IPS-18c (cell line): ENCODE measurements around the gene TTC28.
"Not testable (repeated sequence)": the region's sequence is repeated elsewhere in the genome, so short reads cannot be mapped to it uniquely, and the experiment has no call there.

Experiments
- H3K4me3 ChIP-seq: 2 replicates; pipeline ENCODE4 v1.7.0; 2013; ENCODE audit warnings: low read depth, mild to moderate bottlenecking, low read length, moderate library complexity; ENCODE audit not compliant: insufficient read depth
- H3K9me3 ChIP-seq: one replicate; pipeline ENCODE4 v1.6.1; 2013; ENCODE audit warnings: mild to moderate bottlenecking, low read length, moderate library complexity; ENCODE audit not compliant: control insufficient read depth, insufficient read depth

TTC28 gene

DNA sequence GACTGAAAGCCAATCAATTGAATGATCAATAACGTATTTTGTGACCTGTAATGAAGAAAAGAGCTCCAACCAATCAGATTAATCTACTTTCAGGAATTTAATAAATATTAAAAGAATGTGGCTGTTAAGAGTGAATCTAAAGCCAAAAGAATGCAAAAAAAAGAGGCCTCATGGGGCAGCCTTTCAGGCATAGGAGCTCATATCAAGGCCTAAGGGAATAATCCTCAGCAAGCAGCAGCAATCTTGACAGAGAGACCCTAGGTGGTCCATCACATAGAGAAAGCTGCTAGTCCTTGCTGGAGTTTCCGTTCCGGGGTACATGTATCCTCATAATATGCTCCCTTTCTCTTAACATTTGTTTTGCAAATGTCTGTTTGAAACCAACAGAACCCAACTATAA is 447.4 kb downstream of the TTC28 start:
- H3K9me3 ChIP-seq = no peaks in the 10 kb centered on the region
- H3K4me3 ChIP-seq = no peak overlapping the region

DNA sequence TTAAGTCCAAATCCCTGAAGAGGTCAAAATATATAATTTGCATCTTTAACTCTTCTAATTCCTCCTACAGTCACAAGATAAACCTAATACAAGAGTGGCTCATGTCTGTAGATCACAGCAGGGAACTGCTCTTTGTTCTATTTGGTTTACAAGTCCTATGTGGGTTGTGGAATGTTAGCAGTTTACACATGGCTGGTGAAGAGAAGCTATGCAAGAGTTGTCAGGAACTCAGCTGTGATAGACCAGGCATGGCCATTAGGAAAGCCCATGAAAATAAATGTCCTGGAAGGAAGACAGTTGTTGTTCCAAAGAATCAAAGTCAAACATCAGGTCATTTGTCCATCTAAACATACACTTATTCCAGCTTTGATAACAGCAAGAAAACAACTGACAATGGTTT is 448.2 kb downstream of the TTC28 start:
- Histone ChIP-seq H3K4me3 (no peak overlapping the region), H3K9me3 (no peaks in the 10 kb centered on the region)

DNA sequence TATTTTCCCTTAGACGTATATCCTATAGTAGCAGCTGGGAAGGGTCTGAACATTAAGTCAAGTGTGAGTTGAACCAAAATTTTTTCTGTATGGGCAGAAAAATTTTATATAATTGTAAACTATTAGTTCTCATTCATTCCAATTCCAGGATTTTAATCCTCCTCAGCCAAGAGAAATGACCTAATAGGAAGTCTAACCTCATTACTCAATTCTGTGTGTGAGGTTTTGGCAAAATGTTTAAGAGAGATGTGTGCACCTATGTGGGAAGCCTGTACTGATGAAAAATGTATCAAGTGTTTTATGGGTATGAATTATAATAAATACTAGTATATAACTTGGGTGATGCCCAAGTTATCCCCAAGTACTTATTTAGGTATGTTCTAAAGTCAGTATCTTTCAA is 449.0 kb downstream of the TTC28 start:
- Histone ChIP-seq H3K9me3 (no peaks in the 10 kb centered on the region), H3K4me3 (no peak overlapping the region)

DNA sequence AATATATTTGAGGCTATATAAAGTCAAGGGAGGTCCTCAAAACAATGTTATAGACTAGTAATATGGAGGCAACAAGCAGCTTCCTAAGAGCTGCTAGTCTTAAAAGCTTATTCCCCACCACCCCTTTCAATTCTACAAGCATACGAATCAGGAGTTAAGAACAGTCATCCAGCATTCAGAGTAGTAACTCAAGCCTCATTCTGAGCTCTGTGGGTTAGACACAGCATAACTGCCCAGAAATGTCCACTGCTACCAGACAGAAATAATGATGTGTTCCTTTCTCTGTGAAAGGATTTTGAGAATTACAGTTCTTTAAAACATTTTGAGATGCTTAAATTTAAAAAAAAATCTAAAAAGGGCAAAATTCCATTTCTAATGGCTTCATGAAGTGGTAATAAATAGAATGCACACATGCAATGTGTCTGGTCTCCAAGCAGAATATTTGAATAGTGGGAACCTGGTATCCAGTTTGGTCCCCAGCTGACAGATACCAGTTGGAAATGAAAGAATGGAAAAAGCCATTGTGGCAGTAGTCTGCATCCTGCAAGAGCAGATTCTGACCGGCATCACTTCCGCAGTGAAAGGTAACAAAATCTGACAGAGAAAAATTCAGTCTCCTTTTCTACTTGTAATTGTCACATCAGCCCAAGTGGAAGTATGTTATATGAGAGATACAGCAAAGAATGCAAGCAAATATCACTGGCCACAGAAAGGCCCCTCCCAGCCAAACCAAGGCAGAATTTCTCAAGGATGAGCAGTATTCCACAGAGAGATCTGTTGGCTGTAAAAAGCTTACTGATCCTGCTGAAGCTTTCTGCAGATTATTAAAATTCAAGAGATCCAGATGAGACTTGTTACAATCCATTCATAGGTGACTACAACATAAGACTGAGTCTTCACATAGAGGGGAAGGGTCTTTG is 449.8 kb downstream of the TTC28 start:
- Histone ChIP-seq H3K4me3 (no peak overlapping the region), H3K9me3 (no peaks in the 10 kb centered on the region)

DNA sequence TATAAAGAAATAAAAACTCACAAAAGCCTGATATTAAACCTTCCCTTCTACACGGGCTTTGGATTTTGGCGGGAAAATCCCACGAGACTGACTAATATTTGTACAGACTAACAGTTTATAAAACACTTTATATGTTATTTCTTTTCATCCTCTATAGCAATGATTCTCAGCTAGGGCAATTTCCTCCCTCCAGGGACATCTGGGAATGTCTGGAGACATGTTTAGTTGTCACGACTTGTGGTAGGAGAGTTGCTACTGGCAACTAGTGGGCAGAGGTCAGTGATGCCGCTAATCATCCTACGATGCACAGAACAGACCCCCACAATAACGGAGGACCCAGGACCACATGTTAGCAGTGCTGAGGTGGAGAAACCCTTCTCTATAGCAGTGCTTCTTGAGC is 455.8 kb downstream of the TTC28 start:
- no peak overlapping the region for H3K4me3 ChIP-seq
- no peaks in the 10 kb centered on the region for H3K9me3 ChIP-seq

DNA sequence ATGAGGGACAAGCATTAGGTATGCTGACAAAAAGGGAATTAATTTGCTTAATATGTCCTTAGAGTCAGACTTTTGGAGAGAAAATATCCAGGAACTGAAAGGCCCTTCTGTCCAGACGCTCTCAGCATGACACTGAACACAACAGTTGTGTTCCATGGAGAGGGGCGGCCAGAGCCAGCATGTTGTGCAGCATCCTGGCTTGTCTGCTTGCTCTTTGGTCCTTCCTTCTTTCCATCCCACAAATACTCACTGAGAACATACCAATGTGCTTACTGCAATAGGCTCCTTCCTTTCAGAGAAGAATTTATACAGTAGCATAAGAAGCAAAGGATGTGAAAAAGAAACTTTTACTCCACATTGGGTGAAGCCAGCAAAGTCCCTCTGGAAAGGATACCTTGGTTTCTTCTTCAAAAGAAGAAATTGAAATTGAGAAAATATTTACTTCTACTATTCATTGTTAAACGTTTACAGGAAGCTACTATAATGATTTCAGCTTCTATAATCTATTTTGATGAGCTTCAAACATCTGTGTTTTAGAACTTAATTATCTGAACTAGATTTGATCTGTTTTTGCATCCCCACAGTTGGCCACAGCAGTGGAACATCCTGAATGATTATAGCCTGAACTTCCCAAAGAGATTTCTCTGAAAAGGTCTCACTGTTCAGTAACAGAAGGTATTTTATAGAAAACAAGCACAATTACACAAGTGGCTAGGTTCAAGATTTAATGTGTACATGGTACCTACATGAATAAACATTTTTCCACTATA is 456.5 kb downstream of the TTC28 start:
- no peaks in the 10 kb centered on the region for H3K9me3 ChIP-seq
- H3K4me3 ChIP-seq = no peak overlapping the region

DNA sequence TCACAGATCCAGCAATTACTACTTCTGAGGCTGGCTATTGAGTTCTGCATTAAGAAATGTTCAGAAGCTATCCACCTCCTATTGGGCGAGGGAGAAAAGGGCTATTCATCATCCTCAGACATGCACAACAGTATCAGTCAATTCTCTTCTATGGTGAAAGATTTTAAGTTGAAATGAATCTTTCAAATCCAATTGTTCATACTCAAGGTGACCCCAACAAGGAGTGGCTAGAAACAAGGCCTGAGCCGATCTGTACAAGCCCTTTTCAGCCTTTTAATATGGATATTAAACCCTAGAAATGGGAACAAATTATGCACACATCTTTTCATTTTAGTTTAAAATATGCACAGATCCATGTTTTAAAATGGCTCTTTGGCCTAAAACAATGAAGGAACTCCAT is 457.1 kb downstream of the TTC28 start:
- H3K4me3 ChIP-seq = no peak overlapping the region
- H3K9me3 ChIP-seq = no peaks in the 10 kb centered on the region

DNA sequence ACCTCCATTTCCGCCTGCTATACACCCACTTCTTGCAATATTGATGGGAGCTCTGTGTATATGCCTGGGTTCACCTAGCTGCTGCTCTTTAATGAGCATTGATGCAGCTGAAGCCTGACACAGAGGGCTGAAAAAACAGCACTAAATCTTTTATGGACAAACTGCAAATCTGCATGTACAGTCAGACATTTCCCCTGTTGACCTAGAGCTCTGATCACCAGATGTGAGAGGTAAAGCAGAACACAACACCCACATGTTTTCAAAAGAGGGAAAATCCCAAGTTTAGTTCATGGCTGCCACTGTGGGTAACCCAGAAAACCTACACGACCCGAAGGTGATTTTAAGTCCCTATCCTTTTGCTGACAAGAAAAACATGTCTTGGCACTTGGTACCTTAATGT is 457.6 kb downstream of the TTC28 start:
- Histone ChIP-seq H3K4me3 (no peak overlapping the region), H3K9me3 (no peaks in the 10 kb centered on the region)

DNA sequence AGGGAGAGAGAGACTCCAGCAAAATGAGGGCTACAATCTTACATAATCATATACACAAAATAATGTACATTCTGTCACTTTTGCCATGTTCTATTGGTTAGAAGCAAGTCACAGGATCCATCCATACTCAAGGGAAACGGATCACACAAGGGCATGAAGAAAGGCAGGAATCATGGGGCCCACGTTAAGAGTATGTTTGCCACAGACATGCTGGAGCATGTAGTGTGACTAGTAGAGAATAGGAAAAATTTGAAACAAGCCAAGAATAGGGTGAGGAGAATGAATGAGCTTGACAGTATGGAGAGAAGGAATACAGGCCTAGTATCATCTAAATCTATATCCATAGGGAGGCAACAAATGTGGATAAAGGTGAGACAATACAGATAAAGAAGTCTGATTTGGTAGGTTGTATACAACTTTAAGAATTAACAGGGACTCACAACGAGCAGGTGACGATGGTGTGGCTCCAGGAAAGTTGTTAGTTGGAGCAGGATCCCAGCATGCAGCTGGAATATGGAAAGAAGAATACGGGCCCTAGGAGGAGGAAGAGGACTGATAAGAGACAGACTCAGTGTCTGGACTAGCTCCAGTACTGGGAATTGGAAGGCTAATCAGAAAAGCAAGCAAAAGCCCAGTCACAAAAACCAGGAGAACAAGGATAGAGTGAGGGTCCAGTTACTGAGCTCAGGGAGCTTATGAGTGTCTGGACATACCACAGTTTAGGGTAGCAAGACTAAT is 458.8 kb downstream of the TTC28 start:
- Histone ChIP-seq H3K9me3 (no peaks in the 10 kb centered on the region), H3K4me3 (no peak overlapping the region)

DNA sequence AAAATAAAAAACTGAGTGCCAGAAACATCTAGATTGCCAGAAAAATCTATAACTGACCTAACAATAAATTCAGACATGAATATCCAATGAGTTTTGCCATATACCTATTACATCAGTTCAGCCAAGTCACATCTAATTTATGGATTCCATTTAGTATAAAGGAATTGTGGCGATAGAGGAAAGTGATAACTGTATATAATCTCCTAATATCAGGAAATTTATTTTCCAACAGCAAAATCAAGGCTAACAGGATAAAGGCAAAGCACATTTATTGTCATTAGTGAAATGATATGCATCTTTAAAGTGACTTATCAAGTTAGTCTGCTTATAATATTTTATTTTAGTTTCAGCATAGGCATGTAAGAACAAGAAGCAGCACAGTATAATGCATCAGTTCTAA is 462.4 kb downstream of the TTC28 start:
- Histone ChIP-seq H3K4me3 (no peak overlapping the region), H3K9me3 (no peaks in the 10 kb centered on the region)

DNA sequence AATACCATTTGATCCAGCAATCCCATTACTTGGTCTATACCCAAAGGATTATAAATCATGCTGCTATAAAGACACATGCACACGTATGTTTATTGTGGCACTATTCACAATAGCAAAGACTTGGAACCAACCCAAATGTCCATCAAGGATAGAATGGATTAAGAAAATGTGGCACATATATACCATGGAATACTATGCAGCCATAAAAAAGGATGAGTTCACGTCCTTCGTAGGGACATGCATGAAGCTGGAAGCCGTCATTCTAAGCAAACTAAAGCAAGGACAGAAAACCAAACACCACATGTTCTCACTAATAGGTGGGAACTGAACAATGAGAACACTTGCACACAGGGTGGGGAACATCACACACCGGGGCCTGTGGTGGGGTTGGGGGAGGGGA is 464.9 kb downstream of the TTC28 start:
- H3K4me3 ChIP-seq, H3K9me3 ChIP-seq: not testable (repeated sequence)

DNA sequence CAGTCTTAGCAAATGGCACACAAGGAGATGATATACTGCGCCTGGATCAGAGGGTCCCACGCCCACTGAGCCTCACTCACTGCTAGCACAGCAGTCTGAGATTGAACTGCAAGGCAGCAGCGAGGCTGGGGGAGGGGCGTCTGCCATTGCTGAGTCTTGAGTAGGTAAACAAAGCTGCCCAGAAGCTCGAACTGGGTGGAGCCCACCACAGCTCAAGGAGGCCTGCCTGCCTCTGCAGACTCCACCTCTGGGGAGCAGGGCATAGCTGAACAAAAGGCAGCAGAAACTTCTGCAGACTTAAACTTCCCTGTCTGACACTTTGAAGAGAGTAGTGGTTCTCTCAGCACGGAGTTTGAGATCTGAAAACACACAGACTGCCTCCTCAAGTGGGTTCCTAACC is 470.2 kb downstream of the TTC28 start:
- not testable (repeated sequence) for H3K4me3 ChIP-seq, H3K9me3 ChIP-seq

DNA sequence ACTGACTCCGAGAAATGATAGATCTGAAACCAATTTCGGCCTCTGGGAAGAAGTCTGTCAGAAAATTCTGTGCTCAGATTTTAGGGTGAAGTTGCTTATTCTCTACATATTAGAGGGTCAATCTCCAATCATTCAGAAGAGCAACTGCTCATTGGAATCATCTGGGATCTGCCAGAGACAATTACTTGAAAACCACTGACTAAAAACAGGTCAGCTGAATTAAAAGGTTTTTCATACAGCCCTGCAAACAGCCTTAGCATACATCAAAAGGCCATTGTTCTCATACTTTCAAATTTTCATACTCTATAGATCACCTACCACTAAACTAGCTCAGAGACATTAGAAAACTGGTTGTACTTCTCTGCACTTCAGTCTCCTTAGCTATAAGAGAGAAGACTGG is 470.9 kb downstream of the TTC28 start:
- H3K4me3 ChIP-seq = no peak overlapping the region

DNA sequence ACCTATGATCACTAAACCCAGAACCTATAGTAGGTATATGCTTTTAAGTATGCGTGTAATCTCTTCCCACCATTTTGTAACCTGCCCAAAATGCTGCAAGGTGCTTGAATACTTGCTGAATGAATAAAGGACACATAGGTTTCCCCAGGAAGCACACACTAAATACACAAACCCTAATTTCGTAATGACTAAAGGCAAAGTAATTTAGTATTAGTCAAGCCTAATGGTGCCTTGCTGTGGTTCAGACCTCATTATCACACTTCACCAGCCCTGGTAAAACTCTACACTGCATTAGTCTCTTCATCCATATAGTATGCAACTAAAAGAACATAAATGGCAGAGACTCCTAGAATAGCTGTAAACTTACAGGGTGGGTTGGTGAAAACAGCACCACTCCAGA is 471.6 kb downstream of the TTC28 start:
- no peaks in the 10 kb centered on the region for H3K9me3 ChIP-seq
- no peak overlapping the region for H3K4me3 ChIP-seq

More for the DNA sequence above, 470.9 kb downstream of the TTC28 start:
- H3K9me3 ChIP-seq = no peaks in the 10 kb centered on the region

DNA sequence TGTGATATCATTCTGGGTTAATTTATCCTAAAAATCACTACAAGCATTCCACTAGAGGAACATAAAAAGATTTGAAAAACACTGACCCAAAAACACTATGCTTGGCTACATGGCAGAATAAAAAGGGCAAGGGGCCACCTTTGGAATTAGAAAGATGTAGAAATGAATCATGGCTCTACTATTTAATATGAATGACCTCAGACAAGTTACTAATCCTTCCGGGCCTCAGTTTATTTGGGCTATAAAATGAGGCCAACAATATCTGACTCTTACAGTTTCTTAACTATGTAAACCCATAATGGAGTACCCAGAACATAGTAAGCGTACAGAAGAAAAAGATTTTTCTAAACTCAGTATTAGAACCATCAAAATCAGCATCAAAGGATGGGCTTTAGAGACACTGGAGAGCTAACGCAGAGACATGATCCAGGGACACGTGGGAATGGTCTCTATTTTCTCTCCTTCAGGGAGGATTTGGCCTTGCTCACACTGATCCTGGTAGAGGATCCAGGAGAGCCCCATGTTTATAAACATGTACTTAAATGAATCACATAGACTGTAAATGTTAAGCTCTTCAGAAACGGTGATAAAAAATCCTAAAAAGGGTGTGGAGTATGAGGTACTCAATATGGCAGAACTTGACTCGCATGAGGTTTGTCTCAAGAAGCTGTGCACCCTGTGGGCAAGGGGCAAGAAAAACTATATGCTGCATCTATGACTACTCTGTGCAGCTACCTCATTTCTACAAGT is 472.2 kb downstream of the TTC28 start:
- H3K9me3 ChIP-seq = no peaks in the 10 kb centered on the region
- no peak overlapping the region for H3K4me3 ChIP-seq

DNA sequence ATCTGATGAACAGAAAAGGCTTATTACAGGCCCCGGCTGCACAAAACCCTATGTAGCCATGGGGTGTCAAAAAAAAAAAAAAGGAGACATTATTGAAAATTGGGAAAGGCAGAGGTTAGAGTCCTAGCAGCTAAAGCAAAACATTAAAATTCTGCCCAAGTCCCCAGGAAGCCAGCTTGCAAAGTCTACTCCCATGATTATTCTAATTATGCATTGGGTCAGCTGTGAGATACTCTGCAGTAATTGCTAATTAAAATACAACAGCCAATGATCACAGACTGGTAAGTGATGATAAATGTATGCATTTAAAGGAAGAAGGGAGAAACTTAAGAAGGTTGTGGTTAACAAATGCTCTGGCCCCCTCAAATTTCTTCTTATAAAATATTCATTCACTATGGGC is 473.7 kb downstream of the TTC28 start:
- Histone ChIP-seq H3K9me3 (no peaks in the 10 kb centered on the region), H3K4me3 (no peak overlapping the region)

DNA sequence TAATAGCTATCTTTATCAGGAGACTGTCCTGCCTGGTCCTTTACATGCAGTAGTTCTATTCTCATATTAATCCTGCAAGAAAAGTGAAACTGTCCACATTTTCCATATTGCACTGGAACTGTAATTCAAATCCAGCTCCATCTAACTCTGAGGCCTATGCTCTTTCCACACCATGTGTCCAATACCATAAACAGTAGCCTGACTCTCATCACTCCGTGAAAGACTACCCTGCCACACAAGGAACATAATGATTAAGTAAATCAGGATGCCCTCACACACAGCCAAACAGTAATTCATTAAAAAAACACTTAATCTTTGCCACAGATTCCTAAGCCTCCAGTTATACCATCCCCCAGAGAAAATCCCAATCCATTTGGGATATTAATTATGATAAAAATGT is 475.3 kb downstream of the TTC28 start:
- H3K9me3 ChIP-seq = no peaks in the 10 kb centered on the region
- no peak overlapping the region for H3K4me3 ChIP-seq
